Esophagus squamous epithelium (tissue), 4 donors: ENCODE results near the gene TUBB1.

Experiments
- POLR2A ChIP-seq, 4 donors: fragments of 450-650 bp; IDR thresholded peaks; one replicate each; pipeline ENCODE4 v1.6.1; 2017; ENCODE audit warnings: antibody characterized with exemption in 4 of 4, mild to moderate bottlenecking in 4 of 4, moderate library complexity in 3 of 4
- TF ChIP-seq, protein P1 (sequence below), 6 experiments: fragments of 450-650 bp in 4 of 6; fragments of 200-600 bp in 2 of 6; sonication (generic) in 2 of 6; IDR thresholded peaks; one replicate each; pipeline ENCODE4 v1.5.1; 2016 to 2019; ENCODE audit warnings: antibody characterized with exemption in 6 of 6, mild to moderate bottlenecking in 4 of 6, moderate library complexity in 4 of 6

DNA sequence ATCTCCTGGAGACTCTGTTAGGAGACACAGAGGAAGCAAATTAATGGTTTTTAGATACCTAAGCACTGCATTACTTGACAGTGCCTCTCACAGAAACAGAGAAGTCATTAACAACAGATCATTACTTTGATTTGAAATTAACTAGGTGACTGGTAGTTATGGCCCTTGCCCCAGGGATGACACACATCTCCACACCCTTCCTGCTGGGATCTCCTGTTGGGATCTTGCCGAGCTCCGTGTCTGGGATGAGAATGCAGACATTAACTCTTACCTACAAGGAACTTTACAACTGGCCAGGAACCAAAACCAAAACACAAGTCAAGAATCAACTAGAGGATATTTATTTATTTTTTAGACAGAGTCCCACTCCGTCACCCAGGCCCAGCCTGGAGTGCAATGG lies 25.6 kb downstream of the TUBB1 start:
- TF ChIP-seq, protein P1, sequence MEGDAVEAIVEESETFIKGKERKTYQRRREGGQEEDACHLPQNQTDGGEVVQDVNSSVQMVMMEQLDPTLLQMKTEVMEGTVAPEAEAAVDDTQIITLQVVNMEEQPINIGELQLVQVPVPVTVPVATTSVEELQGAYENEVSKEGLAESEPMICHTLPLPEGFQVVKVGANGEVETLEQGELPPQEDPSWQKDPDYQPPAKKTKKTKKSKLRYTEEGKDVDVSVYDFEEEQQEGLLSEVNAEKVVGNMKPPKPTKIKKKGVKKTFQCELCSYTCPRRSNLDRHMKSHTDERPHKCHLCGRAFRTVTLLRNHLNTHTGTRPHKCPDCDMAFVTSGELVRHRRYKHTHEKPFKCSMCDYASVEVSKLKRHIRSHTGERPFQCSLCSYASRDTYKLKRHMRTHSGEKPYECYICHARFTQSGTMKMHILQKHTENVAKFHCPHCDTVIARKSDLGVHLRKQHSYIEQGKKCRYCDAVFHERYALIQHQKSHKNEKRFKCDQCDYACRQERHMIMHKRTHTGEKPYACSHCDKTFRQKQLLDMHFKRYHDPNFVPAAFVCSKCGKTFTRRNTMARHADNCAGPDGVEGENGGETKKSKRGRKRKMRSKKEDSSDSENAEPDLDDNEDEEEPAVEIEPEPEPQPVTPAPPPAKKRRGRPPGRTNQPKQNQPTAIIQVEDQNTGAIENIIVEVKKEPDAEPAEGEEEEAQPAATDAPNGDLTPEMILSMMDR (IDR thresholded peaks at IDR 0.05) = no peak
- no peak for TF ChIP-seq POLR2A (IDR thresholded peaks at IDR 0.05)
